IMR-90 (cell line): ENCODE results near the gene FBP1. TPM values are rescaled to one million over a fixed set of nuclear protein-coding genes. Genes with fewer than 3 reads are reported as not detected.
"Not testable (repeated sequence)": the region's sequence is repeated elsewhere in the genome, so short reads cannot be mapped to it uniquely, and the experiment has no call there.

Experiments used
- ATAC-seq: fragments of 200-7000 bp; cut with Tn5 transposase; 2 replicates; pipeline ENCODE4 v1.9.1; 2020; ENCODE audit warnings: low read depth, mild to moderate bottlenecking, moderate library complexity
- BruUV-seq: library from RNA; stranded (reverse); fragments of 400-500 nt; replicated peaks from 2 replicates; lab custom pipeline; 2021; lab: Mats Ljungman, UMichigan
- CTCF ChIA-PET: fragments of 300-600 bp; formaldehyde crosslinking; extraction: SDS; loops from one replicate; lab custom pipeline; 2021; ENCODE audit warnings: antibody characterized with exemption; lab: Yijun Ruan, JAX
- POLR2A ChIA-PET: fragments of 300-600 bp; sonication (Branson Sonifier 250); formaldehyde crosslinking; loops from one replicate; lab custom pipeline; 2022; ENCODE audit warnings: antibody characterized with exemption; ENCODE audit not compliant: unreplicated experiment; lab: Charles Lee
- DNase-seq: peaks from one replicate; pipeline ENCODE4 v3.0.0; 2013
- H2AFZ ChIP-seq: replicated peaks from 2 replicates; pipeline ENCODE3; 2013; ENCODE audit warnings: low read length, mild to moderate bottlenecking; ENCODE audit not compliant: poor library complexity
- H2AK5ac ChIP-seq: 2 replicates; pipeline ENCODE4 v1.6.1; 2013; ENCODE audit warnings: low read depth, low read length, inconsistent platforms
- H2AK9ac ChIP-seq: replicated peaks from 2 replicates; pipeline ENCODE3; 2013; ENCODE audit warnings: mild to moderate bottlenecking, low read depth, low read length, moderate library complexity; ENCODE audit not compliant: poor library complexity
- H2BK120ac ChIP-seq: 2 replicates; pipeline ENCODE4 v1.6.1; 2013; ENCODE audit warnings: low read depth, low read length, inconsistent platforms
- H2BK15ac ChIP-seq: 3 replicates; pipeline ENCODE4 v1.6.1; 2013; ENCODE audit warnings: low read depth, low read length, inconsistent platforms
- H2BK20ac ChIP-seq: 2 replicates; pipeline ENCODE4 v1.6.1; 2013; ENCODE audit warnings: low read depth, mild to moderate bottlenecking, inconsistent platforms, low read length, moderate library complexity
- H2BK5ac ChIP-seq: 2 replicates; pipeline ENCODE4 v1.6.1; 2013; ENCODE audit warnings: mild to moderate bottlenecking, low read depth, low read length, inconsistent platforms; ENCODE audit not compliant: poor library complexity, severe bottlenecking
- H3K14ac ChIP-seq: replicated peaks from 2 replicates; pipeline ENCODE4 v1.6.1; 2013; ENCODE audit warnings: low read depth, low read length, inconsistent platforms
- H3K18ac ChIP-seq: 2 replicates; pipeline ENCODE4 v1.6.1; 2013; ENCODE audit warnings: low read depth, low read length, control low read depth
- H3K23ac ChIP-seq: 2 replicates; pipeline ENCODE4 v1.6.1; 2013; ENCODE audit warnings: low read depth, low read length, inconsistent platforms
- H3K27ac ChIP-seq: 2 replicates; pipeline ENCODE4 v1.5.1; 2013; ENCODE audit warnings: mild to moderate bottlenecking, control low read depth, low read length; ENCODE audit not compliant: insufficient read depth
- H3K27me3 ChIP-seq: 2 replicates; pipeline ENCODE4 v1.6.1; 2013; ENCODE audit warnings: low read length; ENCODE audit not compliant: control insufficient read depth, insufficient read depth
- H3K36me3 ChIP-seq: 2 replicates; pipeline ENCODE4 v1.6.1; 2013; ENCODE audit warnings: low read length, mixed read lengths; ENCODE audit not compliant: control insufficient read depth, insufficient read depth
- H3K4ac ChIP-seq: 2 replicates; pipeline ENCODE4 v1.6.1; 2013; ENCODE audit warnings: low read depth, low read length, inconsistent platforms
- H3K4me1 ChIP-seq: 2 replicates; pipeline ENCODE4 v1.6.1; 2013; ENCODE audit warnings: low read length, mixed read lengths; ENCODE audit not compliant: control insufficient read depth, insufficient read depth
- H3K4me2 ChIP-seq: 2 replicates; pipeline ENCODE4 v1.6.1; 2013; ENCODE audit warnings: low read depth, mild to moderate bottlenecking, control low read depth, low read length, moderate library complexity
- H3K4me3 ChIP-seq: 2 replicates; pipeline ENCODE4 v1.5.1; 2013; ENCODE audit warnings: low read depth, mild to moderate bottlenecking, control low read depth, low read length, moderate library complexity; ENCODE audit not compliant: insufficient read depth
- H3K56ac ChIP-seq: 2 replicates; pipeline ENCODE4 v1.6.1; 2013; ENCODE audit warnings: low read length, inconsistent platforms; ENCODE audit not compliant: insufficient read depth; ENCODE audit errors: extremely low read depth
- H3K79me1 ChIP-seq, 2 experiments: 2 replicates each; pipeline ENCODE4 v1.6.1; 2013; ENCODE audit warnings: low read length in 2 of 2, inconsistent platforms in 1 of 2, low read depth in 1 of 2
- H3K9ac ChIP-seq: 2 replicates; pipeline ENCODE4 v1.6.1; 2013; ENCODE audit warnings: low read depth, low read length, control low read depth
- H3K9me1 ChIP-seq: 2 replicates; pipeline ENCODE4 v1.6.1; 2013; ENCODE audit warnings: low read length, inconsistent platforms; ENCODE audit not compliant: insufficient read depth
- H3K9me3 ChIP-seq: 2 replicates; pipeline ENCODE4 v1.6.1; 2013; ENCODE audit warnings: low read length; ENCODE audit not compliant: control insufficient read depth, insufficient read depth
- H4K20me1 ChIP-seq: 2 replicates; pipeline ENCODE4 v1.6.1; 2013; ENCODE audit warnings: low read length, inconsistent platforms; ENCODE audit not compliant: insufficient read depth
- H4K5ac ChIP-seq: 2 replicates; pipeline ENCODE4 v1.6.1; 2013; ENCODE audit warnings: mild to moderate bottlenecking, low read depth, low read length, control low read depth
- H4K8ac ChIP-seq, 2 experiments: 2 replicates each; pipeline ENCODE4 v1.6.1; 2013; ENCODE audit warnings: low read depth in 2 of 2, low read length in 2 of 2, control low read depth in 1 of 2, inconsistent platforms in 1 of 2
- H4K91ac ChIP-seq: 2 replicates; pipeline ENCODE4 v1.6.1; 2013; ENCODE audit warnings: low read depth, low read length, inconsistent platforms; ENCODE audit not compliant: insufficient read depth
- WGBS, 2 experiments: methylation state at CpG; one replicate each; pipeline versions ENCODE4 v1.1.5 to v1.1.7; 2013; ENCODE audit warnings: missing lambda C conversion rate in 2 of 2; ENCODE audit not compliant: insufficient read length in 1 of 2; ENCODE audit errors: extremely low coverage in 2 of 2; 5-methylcytosine and 5-hydroxymethylcytosine counted together
- dilution Hi-C: fragments of 300-500 bp; cut with HindIII; formaldehyde crosslinking; loops from one replicate; pipeline ENCODE4 v1.14.3; 2018; ENCODE audit warnings: low sequenced_read_pairs; ENCODE audit not compliant: unreplicated experiment
- in situ Hi-C: fragments of 300-500 bp; cut with MboI; formaldehyde crosslinking; loops from 3 replicates; pipeline ENCODE4 v1.14.3; 2019; ENCODE audit warnings: low sequenced_read_pairs, inconsistent platforms, mixed read lengths
- intact Hi-C: fragments of 100-400 bp; cut with micrococcal nuclease; formaldehyde crosslinking; loops from 2 replicates; pipeline ENCODE4 v1.10.0; 2022
- polyA plus RNA-seq, 3 experiments: library from polyadenylated mRNA; depleted of rRNA; stranded (reverse); fragments of >200 nt; gene quantifications; 2 replicates each; pipeline ENCODE4 v1.2.3, GENCODE V29; 2012; ENCODE audit warnings: low replicate concordance in 1 of 3
- total RNA-seq: library from RNA; depleted of rRNA; stranded (reverse); fragments of >200 nt; gene quantifications from 2 replicates; pipeline ENCODE4 v1.2.3, GENCODE V29; 2012

The FBP1 gene
- total and polyA plus RNA-seq, 2 of the 4 experiments (the other 2 are of a cell fraction): not detected

DNA sequence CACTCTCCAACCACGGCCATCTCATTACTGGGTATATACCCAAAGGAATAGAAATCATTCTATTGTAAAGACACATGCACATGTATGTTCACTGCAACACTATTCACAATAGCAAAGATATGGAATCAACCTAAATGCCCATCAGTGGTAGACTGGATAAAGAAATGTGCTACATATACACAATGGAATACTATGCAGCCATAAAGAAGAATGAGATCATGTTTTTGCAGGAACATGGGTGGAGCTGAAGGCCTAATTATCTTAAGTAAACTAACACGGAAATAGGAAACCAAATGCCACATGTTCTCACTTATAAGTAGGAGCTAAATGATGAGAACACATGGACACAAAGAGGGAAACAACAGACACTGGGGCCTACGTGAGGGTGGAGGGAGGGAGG, 75.0 kb downstream of the FBP1 start:
- POLR2A ChIA-PET, DNase-seq, H2AFZ ChIP-seq, H4K20me1 ChIP-seq, H3K9me3 ChIP-seq, BruUV-seq, H4K91ac ChIP-seq, H3K9me1 ChIP-seq, H3K56ac ChIP-seq, in situ Hi-C loops, dilution Hi-C loops, H4K5ac ChIP-seq, H3K4ac ChIP-seq, H3K27me3 ChIP-seq, ATAC-seq, H3K4me1 ChIP-seq, H3K14ac ChIP-seq, H2AK9ac ChIP-seq, H2AK5ac ChIP-seq, H3K79me1 ChIP-seq, H3K4me3 ChIP-seq, H3K9ac ChIP-seq, H3K18ac ChIP-seq, H3K23ac ChIP-seq, H2BK5ac ChIP-seq, H2BK15ac ChIP-seq, H2BK120ac ChIP-seq, H3K27ac ChIP-seq, H3K4me2 ChIP-seq, H4K8ac ChIP-seq, H2BK20ac ChIP-seq, H3K36me3 ChIP-seq, CTCF ChIA-PET: not testable (repeated sequence)
- WGBS, 2 experiments: no CpG with 5 or more reads among the region's 3 CpGs
- intact Hi-C loops: loop anchor here (10.0 kb wide), 1 partner anchor 59 kb away; no protein-coding TSS in a partner anchor
